ENCODE data around the gene GPSM3.
"Not testable (repeated sequence)": the region's sequence is repeated elsewhere in the genome, so short reads cannot be mapped to it uniquely, and the experiment has no call there.

Gene GPSM3

GRCh38 chr6:32202186-32202585 is 9.7 kb upstream of the GPSM3 start:
- no peak for DNase-seq (ENCODE audit: low spot score)

GRCh38 chr6:32200711-32201475 is 8.4 kb upstream of the GPSM3 start:
- DNase-seq (ENCODE audit: low spot score): no peak

- no peak for DNase-seq (ENCODE audit: low spot score)
Measured at GRCh38 chr6:32198866-32199265, 6.4 kb upstream of the GPSM3 start.

- DNase-seq (ENCODE audit: low spot score): no peak
Measured at GRCh38 chr6:32198345-32198696, 5.9 kb upstream of the GPSM3 start.

GRCh38 chr6:32196682-32197616 is 4.5 kb upstream of the GPSM3 start:
- no peak for DNase-seq (ENCODE audit: low spot score)

GRCh38 chr6:32195902-32196681 is 3.6 kb upstream of the GPSM3 start:
- DNase-seq (ENCODE audit: low spot score): no peak

GRCh38 chr6:32195652-32195901 is 3.1 kb upstream of the GPSM3 start:
- peak; percentile 99 for DNase-seq (ENCODE audit: low spot score)

- peak; percentile 72 for DNase-seq (ENCODE audit: low spot score)
Measured at GRCh38 chr6:32194825-32195651, 2.6 kb upstream of the GPSM3 start.

- no peak for DNase-seq (ENCODE audit: low spot score)
Measured at GRCh38 chr6:32194388-32194787, 1.9 kb upstream of the GPSM3 start.

- DNase-seq (ENCODE audit: low spot score): not testable (repeated sequence)
Measured at GRCh38 chr6:32193096-32193495, 653 bp upstream of the GPSM3 start.

GRCh38 chr6:32191696-32192607 is 491 bp downstream of the GPSM3 start:
- no peak for DNase-seq (ENCODE audit: low spot score)

- DNase-seq (ENCODE audit: low spot score): no peak
Measured at GRCh38 chr6:32190911-32191677, 1.3 kb downstream of the GPSM3 start.

GRCh38 chr6:32190054-32190851 is 2.2 kb downstream of the GPSM3 start, which contains the start of gene PBX2:
PBX2 (minus strand) TSS chr6:32190202; CDS start chr6:32189915, 287 bp downstream.
- peak; percentile 83 for DNase-seq (ENCODE audit: low spot score)

GRCh38 chr6:32189742-32190053 is 2.7 kb downstream of the GPSM3 start:
- no peak for DNase-seq (ENCODE audit: low spot score)

GRCh38 chr6:32189069-32189741 is 3.2 kb downstream of the GPSM3 start:
- DNase-seq (ENCODE audit: low spot score): no peak

- DNase-seq (ENCODE audit: low spot score): no peak
Measured at GRCh38 chr6:32188381-32189068, 3.9 kb downstream of the GPSM3 start.

- not testable (repeated sequence) for DNase-seq (ENCODE audit: low spot score)
Measured at GRCh38 chr6:32187725-32188380, 4.6 kb downstream of the GPSM3 start.
